IPS-20b (cell line): ENCODE data around the gene POLD4.
A peak's percentile ranks its signal among the peaks of the same experiment; 100 is the strongest.
"Not testable (repeated sequence)": the region's sequence is repeated elsewhere in the genome, so short reads cannot be mapped to it uniquely, and the experiment has no call there.

Experiments
- H3K27ac ChIP-seq: one replicate; pipeline ENCODE4 v1.5.1; 2013; ENCODE audit warnings: low read length
- H3K27me3 ChIP-seq: 2 replicates; pipeline ENCODE4 v1.6.1; 2013; ENCODE audit warnings: mild to moderate bottlenecking, low read length, inconsistent platforms; ENCODE audit not compliant: insufficient read depth
- H3K36me3 ChIP-seq: 2 replicates; pipeline ENCODE4 v1.6.1; 2013; ENCODE audit warnings: low read depth, mild to moderate bottlenecking, inconsistent platforms, low read length, moderate library complexity; ENCODE audit not compliant: insufficient read depth
- H3K4me1 ChIP-seq: 2 replicates; pipeline ENCODE4 v1.6.1; 2013; ENCODE audit warnings: mild to moderate bottlenecking, control low read depth, inconsistent platforms, low read length, moderate library complexity; ENCODE audit not compliant: insufficient read depth
- H3K4me3 ChIP-seq: 2 replicates; pipeline ENCODE4 v1.5.1; 2013; ENCODE audit warnings: mild to moderate bottlenecking, low read length, inconsistent platforms
- H3K9ac ChIP-seq: 2 replicates; pipeline ENCODE4 v1.6.1; 2013; ENCODE audit warnings: low read depth, mild to moderate bottlenecking, inconsistent platforms, low read length, moderate library complexity
- H3K9me3 ChIP-seq: 2 replicates; pipeline ENCODE4 v1.6.1; 2013; ENCODE audit warnings: mild to moderate bottlenecking, low read depth, low read length, inconsistent platforms; ENCODE audit not compliant: insufficient read depth

The POLD4 gene

DNA sequence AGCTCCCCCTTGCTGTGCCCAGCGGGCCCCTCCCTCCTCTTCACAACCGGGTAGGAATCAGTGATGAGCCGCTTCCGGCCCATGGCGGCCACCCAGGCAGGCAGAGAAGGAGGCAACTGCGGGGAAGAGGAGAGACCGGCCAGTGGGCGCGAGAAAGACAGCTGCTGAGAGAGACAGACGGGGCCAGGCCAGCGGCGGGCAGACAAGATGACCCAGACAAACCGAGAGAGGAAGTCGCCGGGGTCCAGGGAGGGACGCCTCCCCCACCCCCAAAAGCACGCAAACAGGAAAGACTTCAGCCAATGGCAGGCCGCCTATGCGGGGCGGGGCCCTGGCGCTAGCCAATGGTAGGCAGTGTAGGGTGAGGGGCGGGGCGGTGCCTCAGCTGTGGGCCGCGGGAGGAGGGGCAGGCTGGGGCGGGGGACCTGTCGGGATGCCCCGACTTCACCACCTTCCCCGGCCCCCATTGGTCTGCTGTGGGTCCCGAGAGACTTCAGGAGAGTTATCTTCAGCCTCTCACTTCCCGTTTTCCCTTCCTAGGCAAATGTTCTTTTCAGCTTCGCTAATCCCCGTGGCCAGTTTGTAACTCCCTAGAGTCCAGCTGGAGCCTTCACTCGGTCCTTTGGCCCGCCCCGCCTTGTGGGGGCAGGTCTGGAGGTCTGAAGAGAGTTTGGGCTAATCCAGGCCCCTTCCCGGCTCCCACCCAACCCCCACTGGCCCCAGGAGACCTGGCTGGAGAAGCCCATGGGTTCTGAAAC lies at the start of gene POLD4:
Gene POLD4, minus strand, starts transcription at position 230 of the 758 bp plus-strand sequence. Its CDS starts 147 bp downstream, at position 83.
- Histone ChIP-seq H3K9me3 (no peaks in the 10 kb centered on the region), H3K27ac (peak within 1 kb of the TSS; percentile 80), H3K36me3 (no peaks in the 10 kb centered on the region), H3K4me3 (peak within 1 kb of the TSS; percentile 85), H3K9ac (peak within 1 kb of the TSS; percentile 79; the same call in 1 of the 2 replicates), H3K27me3 (peaks cover 3% of the 10 kb centered on the region; the same call in 1 of the 2 replicates), H3K4me1 (peaks cover 13% of the 10 kb centered on the region; the same call in 1 of the 2 replicates)

- not testable (repeated sequence) for H3K4me3 ChIP-seq, H3K4me1 ChIP-seq, H3K9ac ChIP-seq
Measured at GRCh38 chr11:67403085-67403484, 49.7 kb upstream of the POLD4 start.

GRCh38 chr11:67402192-67402839 lies 49.0 kb upstream of the POLD4 start:
- H3K27ac ChIP-seq, H3K27me3 ChIP-seq, H3K9me3 ChIP-seq, H3K4me1 ChIP-seq: not testable (repeated sequence)
- peak overlapping the region; percentile 61; the same call in 1 of the 2 replicates for H3K9ac ChIP-seq
- peaks cover 30% of the 10 kb centered on the region for H3K36me3 ChIP-seq
- H3K4me3 ChIP-seq: peak overlapping the region; percentile 56

More at GRCh38 chr11:67403085-67403484, 49.7 kb upstream of the POLD4 start:
- H3K27ac ChIP-seq, H3K9me3 ChIP-seq, H3K27me3 ChIP-seq: not testable (repeated sequence)
- peaks cover 22% of the 10 kb centered on the region for H3K36me3 ChIP-seq

DNA sequence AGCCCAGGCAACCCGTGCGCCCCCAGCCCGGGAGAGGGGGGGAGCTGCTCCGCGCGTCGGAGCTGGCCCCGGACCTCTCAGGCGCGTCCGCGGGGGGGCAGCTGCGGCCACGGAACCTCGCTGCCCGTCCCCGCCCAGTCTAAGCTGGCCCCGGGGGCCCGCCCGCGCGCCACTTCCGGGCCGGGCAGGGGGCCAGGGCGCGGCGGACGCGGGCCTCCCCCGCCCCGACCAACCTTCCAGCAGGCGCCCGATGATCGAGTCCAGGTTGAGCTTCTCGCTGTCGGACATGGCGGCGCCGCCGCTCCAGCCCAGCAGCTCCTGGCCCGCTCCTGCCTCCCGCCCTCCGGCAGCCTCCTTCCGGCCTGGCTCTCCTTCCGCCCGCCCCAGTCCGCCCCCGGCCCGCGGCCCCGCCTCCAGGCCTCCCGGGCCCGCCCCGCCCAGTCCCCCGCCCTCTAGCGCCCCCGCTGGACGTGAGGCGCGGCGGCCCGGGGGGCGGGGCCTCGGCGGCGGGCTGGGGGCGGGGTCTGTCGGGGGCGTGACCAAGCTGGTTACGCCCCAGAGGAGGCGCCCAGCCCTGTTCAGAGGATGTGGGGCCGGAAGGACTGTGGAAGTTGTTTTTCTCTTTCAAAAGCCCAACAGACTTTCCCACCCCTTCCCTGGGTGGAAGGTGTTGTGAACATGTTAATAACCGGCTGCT lies 48.3 kb upstream of the POLD4 start, which contains the start of gene PPP1CA:
Gene PPP1CA, minus strand, starts transcription at position 364 of the 697 bp plus-strand sequence. Its CDS starts 76 bp downstream, at position 288.
- no peak within 1 kb of the TSS for H3K27ac ChIP-seq
- H3K4me1 ChIP-seq: peaks cover 5% of the 10 kb centered on the region; the same call in 1 of the 2 replicates

GRCh38 chr11:67400942-67401494 lies 47.7 kb upstream of the POLD4 start:
- peak overlapping the region; percentile 83 for H3K4me3 ChIP-seq
- H3K9ac ChIP-seq: peak overlapping the region; percentile 92
- H3K9me3 ChIP-seq: no peaks in the 10 kb centered on the region
- peaks cover 5% of the 10 kb centered on the region; the same call in 1 of the 2 replicates for H3K4me1 ChIP-seq
- H3K27me3 ChIP-seq: no peaks in the 10 kb centered on the region
- H3K27ac ChIP-seq: no peak overlapping the region
- H3K36me3 ChIP-seq: peaks cover 41% of the 10 kb centered on the region

More for the DNA sequence above, 48.3 kb upstream of the POLD4 start, which contains the start of gene PPP1CA:
- H3K9ac ChIP-seq: peak within 1 kb of the TSS; percentile 92
- peaks cover 35% of the 10 kb centered on the region for H3K36me3 ChIP-seq
- no peaks in the 10 kb centered on the region for H3K27me3 ChIP-seq
- peak within 1 kb of the TSS; percentile 83 for H3K4me3 ChIP-seq
- H3K9me3 ChIP-seq: no peaks in the 10 kb centered on the region

- H3K9ac ChIP-seq: peak overlapping the region; percentile 92; the same call in 1 of the 2 replicates
- no peak overlapping the region for H3K27ac ChIP-seq
- no peaks in the 10 kb centered on the region for H3K27me3 ChIP-seq
- H3K9me3 ChIP-seq: no peaks in the 10 kb centered on the region
- H3K4me3 ChIP-seq: peak overlapping the region; percentile 83
- peaks cover 5% of the 10 kb centered on the region; the same call in 1 of the 2 replicates for H3K4me1 ChIP-seq
- peaks cover 47% of the 10 kb centered on the region for H3K36me3 ChIP-seq
Measured at GRCh38 chr11:67400251-67400941, 47.0 kb upstream of the POLD4 start.

DNA sequence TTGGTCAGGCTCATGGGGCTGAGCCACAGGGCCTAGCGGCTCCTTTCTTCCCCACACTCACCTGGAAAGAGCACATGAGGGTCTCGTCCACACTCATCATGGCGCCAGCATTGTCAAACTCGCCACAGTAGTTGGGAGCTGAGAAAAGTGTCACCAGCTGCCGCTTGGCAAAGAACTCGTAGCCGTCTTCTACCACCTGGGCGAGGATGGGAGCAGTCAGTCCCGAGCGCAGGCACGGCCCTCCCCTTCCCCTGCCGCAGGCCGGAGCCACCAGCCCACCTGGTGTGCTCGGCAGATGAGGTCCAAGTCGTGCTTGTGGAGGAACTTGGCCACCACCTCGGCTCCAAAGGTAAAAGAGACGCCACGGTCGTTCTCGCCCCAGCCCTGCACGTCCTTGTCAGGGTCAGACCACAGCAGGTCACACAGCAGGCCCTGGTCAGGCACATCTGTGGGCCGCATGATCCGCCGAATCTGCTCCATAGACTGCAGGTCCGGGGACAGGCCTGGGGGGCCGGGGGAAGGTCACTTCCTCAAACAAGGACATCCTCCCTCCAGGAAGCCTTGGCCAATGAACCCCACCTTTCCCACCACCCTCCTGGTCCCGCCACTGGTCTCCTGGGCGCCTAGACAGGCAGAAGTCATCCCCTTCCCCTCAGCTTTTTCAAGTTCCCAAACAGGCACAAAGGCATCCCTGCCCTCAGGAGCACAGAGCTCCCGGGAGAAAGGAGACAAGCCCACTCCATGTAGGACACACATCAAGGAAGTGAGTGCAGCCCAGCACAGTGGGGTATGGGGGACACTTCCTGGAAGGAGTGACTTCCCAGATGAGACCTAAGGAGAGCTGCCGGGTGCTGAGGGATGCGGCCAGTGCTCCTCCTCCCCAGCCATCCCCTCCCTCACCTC lies 45.6 kb upstream of the POLD4 start:
- Histone ChIP-seq H3K9ac (no peak overlapping the region), H3K9me3 (no peaks in the 10 kb centered on the region), H3K27ac (no peak overlapping the region), H3K4me1 (peaks cover 5% of the 10 kb centered on the region; the same call in 1 of the 2 replicates), H3K27me3 (no peaks in the 10 kb centered on the region), H3K4me3 (no peak overlapping the region), H3K36me3 (peaks cover 51% of the 10 kb centered on the region)

DNA sequence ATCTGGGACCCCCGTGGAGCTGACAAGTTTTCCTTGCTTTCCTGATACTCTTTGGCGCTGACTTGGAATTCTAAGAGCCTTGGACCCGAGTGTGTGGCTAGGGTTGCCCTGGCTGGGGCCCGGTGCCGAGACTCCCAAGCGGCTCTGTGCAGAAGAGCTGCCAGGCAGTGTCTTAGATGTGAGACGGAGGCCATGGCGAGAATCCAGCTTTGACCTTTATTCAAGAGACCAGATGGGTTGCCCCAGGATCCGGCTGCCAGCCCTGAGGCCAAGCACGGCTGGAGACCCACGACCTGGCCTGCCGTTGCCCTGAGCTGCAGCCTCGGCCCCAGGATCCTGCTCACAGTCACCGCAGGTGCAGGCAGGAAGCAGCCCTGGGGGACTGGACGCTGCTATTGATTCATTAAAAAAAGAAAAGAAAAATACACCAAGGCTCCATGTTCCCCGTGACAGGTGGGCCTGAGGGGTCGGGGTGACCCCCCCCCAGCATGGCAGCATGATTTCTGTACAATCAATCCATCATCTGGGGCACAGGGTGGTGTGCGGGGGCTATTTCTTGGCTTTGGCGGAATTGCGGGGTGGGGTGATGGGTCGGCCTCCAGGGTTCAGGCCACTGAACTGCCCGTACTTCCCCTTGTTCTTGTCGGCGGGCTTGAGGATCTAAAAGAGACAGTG lies 44.8 kb upstream of the POLD4 start:
- no peak overlapping the region for H3K4me3 ChIP-seq
- H3K9me3 ChIP-seq: no peaks in the 10 kb centered on the region
- H3K27ac ChIP-seq: no peak overlapping the region
- H3K9ac ChIP-seq: no peak overlapping the region
- peaks cover 51% of the 10 kb centered on the region for H3K36me3 ChIP-seq
- H3K4me1 ChIP-seq: peaks cover 5% of the 10 kb centered on the region; the same call in 1 of the 2 replicates
- H3K27me3 ChIP-seq: no peaks in the 10 kb centered on the region

DNA sequence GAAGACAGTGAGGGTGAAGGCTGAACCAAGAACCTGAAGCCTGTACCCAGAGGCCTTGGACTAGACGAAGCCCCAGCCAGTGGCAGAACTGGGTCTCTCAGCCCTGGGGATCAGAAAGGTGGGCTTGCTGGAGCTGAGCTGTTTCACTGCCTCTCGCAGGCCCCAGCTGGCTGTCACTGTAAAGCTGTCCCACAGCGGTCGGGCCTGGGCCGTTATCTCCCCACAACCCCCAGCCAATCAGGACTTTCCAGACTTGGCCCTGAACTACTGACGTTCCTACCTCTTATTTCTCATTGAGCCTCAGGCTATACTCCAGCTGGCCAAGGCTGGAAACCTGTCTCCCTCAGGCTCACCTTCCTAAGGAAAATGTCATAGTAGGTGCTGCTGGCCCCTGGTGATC lies 44.2 kb upstream of the POLD4 start:
- Histone ChIP-seq H3K4me3 (no peak overlapping the region), H3K36me3 (peaks cover 51% of the 10 kb centered on the region), H3K4me1 (peaks cover 5% of the 10 kb centered on the region; the same call in 1 of the 2 replicates), H3K27me3 (peaks cover 2% of the 10 kb centered on the region; the same call in 1 of the 2 replicates), H3K9ac (no peak overlapping the region), H3K27ac (no peak overlapping the region), H3K9me3 (no peaks in the 10 kb centered on the region)
